ENCODE results near the gene TCF7L1. TPM values are rescaled to one million over a fixed set of nuclear protein-coding genes. Genes with fewer than 3 reads are reported as not detected.

The TCF7L1 gene
- polyA plus RNA-seq, 3 donors, result 0.05 to 0.09 TPM; not detected in 1

- Histone ChIP-seq H3K9ac (ENCODE audit: insufficient read depth, low read length, poor library complexity, severe bottlenecking) (no peak overlapping the region), H3K27ac (ENCODE audit: low read depth in 1 of 2, low read length in 2 of 2) (no peak overlapping the region), H3K27me3 (ENCODE audit: control insufficient read depth in 2 of 2, insufficient read depth in 2 of 2, low read length in 2 of 2) (no peaks in the 10 kb centered on the region), H3K79me2 (ENCODE audit: insufficient read depth, low read length) (no peaks in the 10 kb centered on the region), H3K9me3 (replicated peaks in 1 of 2; ENCODE audit: control insufficient read depth in 1 of 2, insufficient read depth in 1 of 2, low read length in 2 of 2) (peaks cover 0 to 4% of the 10 kb centered on the region in 2 donors), H3K4me2 (replicated peaks; ENCODE audit: extremely low read depth, low read length, poor library complexity, severe bottlenecking) (no peak overlapping the region), H2AFZ (ENCODE audit: insufficient read depth, low read depth, low read length, poor library complexity, severe bottlenecking) (no peak overlapping the region), H4K20me1 (ENCODE audit: insufficient read depth, low read length) (no peaks in the 10 kb centered on the region), H3K4me1 (ENCODE audit: control insufficient read depth in 1 of 2, insufficient read depth in 2 of 2, low read length in 2 of 2) (no peaks in the 10 kb centered on the region), H3K36me3 (replicated peaks in 1 of 2; ENCODE audit: control insufficient read depth in 1 of 2, insufficient read depth in 2 of 2, low read length in 2 of 2) (no peaks in the 10 kb centered on the region), H3K4me3 (replicated peaks in 1 of 3; ENCODE audit: low read depth in 2 of 3, low read length in 3 of 3) (no peak overlapping the region)
- no peak for TF ChIP-seq CTCF (IDR thresholded peaks at IDR 0.05)
- DNase-seq, result no peak
- no peaks in the 10 kb centered on the region for H3K4me1 Mint-ChIP-seq
- H3K27me3 Mint-ChIP-seq (ENCODE audit: low read depth in 3 of 3), result peaks cover 2 to 6% (median 4%) of the 10 kb centered on the region in 3 donors
- no peaks in the 10 kb centered on the region for H3K36me3 Mint-ChIP-seq
- H3K9me3 Mint-ChIP-seq, result peaks cover 0 to 6% (median 4%) of the 10 kb centered on the region in 7 donors
- 89% methylated on average over 5 of the region's 5 CpGs for WGBS (ENCODE audit: insufficient coverage)
- intact Hi-C loops (cut with micrococcal nuclease), result no loop called here
- no peak overlapping the region for H3K27ac Mint-ChIP-seq
- no peak overlapping the region for H3K4me3 Mint-ChIP-seq
These were observed 48.0 kb downstream of the TCF7L1 start for GRCh38 chr2:85181134-85181631.

- peaks cover 0 to 2% (median under 1%) of the 10 kb centered on the region in 7 donors for H3K9me3 Mint-ChIP-seq
- H3K27me3 Mint-ChIP-seq (ENCODE audit: low read depth in 3 of 3), result peaks cover 2 to 4% (median 3%) of the 10 kb centered on the region in 3 donors
- no peaks in the 10 kb centered on the region for H3K4me1 Mint-ChIP-seq
- TF ChIP-seq CTCF (IDR thresholded peaks at IDR 0.05), result no peak
- Histone ChIP-seq H3K79me2 (ENCODE audit: insufficient read depth, low read length) (no peaks in the 10 kb centered on the region), H3K9me3 (replicated peaks in 1 of 2; ENCODE audit: control insufficient read depth in 1 of 2, insufficient read depth in 1 of 2, low read length in 2 of 2) (peaks cover 0 to 4% of the 10 kb centered on the region in 2 donors), H3K4me3 (replicated peaks in 1 of 3; ENCODE audit: low read depth in 2 of 3, low read length in 3 of 3) (no peak overlapping the region), H3K4me2 (replicated peaks; ENCODE audit: extremely low read depth, low read length, poor library complexity, severe bottlenecking) (no peak overlapping the region), H3K27ac (ENCODE audit: low read depth in 1 of 2, low read length in 2 of 2) (no peak overlapping the region), H3K27me3 (ENCODE audit: control insufficient read depth in 2 of 2, insufficient read depth in 2 of 2, low read length in 2 of 2) (no peaks in the 10 kb centered on the region), H2AFZ (ENCODE audit: insufficient read depth, low read depth, low read length, poor library complexity, severe bottlenecking) (no peak overlapping the region), H4K20me1 (ENCODE audit: insufficient read depth, low read length) (no peaks in the 10 kb centered on the region), H3K9ac (ENCODE audit: insufficient read depth, low read length, poor library complexity, severe bottlenecking) (no peak overlapping the region), H3K4me1 (ENCODE audit: control insufficient read depth in 1 of 2, insufficient read depth in 2 of 2, low read length in 2 of 2) (no peaks in the 10 kb centered on the region), H3K36me3 (replicated peaks in 1 of 2; ENCODE audit: control insufficient read depth in 1 of 2, insufficient read depth in 2 of 2, low read length in 2 of 2) (no peaks in the 10 kb centered on the region)
- H3K4me3 Mint-ChIP-seq, result no peak overlapping the region
- 97% methylated on average over 11 of the region's 11 CpGs for WGBS (ENCODE audit: insufficient coverage)
- no peak overlapping the region for H3K27ac Mint-ChIP-seq
- no peaks in the 10 kb centered on the region for H3K36me3 Mint-ChIP-seq
- no peak for DNase-seq
- intact Hi-C loops (cut with micrococcal nuclease), result no loop called here
These were observed 48.8 kb downstream of the TCF7L1 start for GRCh38 chr2:85181844-85182456.

All from CD14-positive monocyte (primary cell).